Neuronal stem cell (in vitro differentiated cells): ENCODE data around the gene CHD8.

Experiments
- DNase-seq: peaks from one replicate; pipeline ENCODE4 v3.0.0-alpha.2; 2013; ENCODE audit warnings: low spot score
- H2AFZ ChIP-seq: one replicate; pipeline ENCODE4 v1.6.1; 2013; ENCODE audit warnings: mild to moderate bottlenecking, low read length, inconsistent platforms
- H2AK5ac ChIP-seq: 2 replicates; pipeline ENCODE4 v1.6.1; 2013; ENCODE audit warnings: low read depth, mild to moderate bottlenecking, inconsistent platforms, low read length, moderate library complexity, mixed read lengths
- H2BK120ac ChIP-seq: 2 replicates; pipeline ENCODE4 v1.6.1; 2013; ENCODE audit warnings: low read depth, mild to moderate bottlenecking, inconsistent platforms, low read length, moderate library complexity, mixed read lengths
- H2BK12ac ChIP-seq: one replicate; pipeline ENCODE4 v1.6.1; 2013; ENCODE audit warnings: low read length, inconsistent platforms
- H2BK15ac ChIP-seq: 2 replicates; pipeline ENCODE4 v1.6.1; 2013; ENCODE audit warnings: mild to moderate bottlenecking, low read length, inconsistent platforms, mixed read lengths
- H2BK5ac ChIP-seq: one replicate; pipeline ENCODE4 v1.6.1; 2013; ENCODE audit warnings: inconsistent platforms, mild to moderate bottlenecking, low read length, moderate library complexity
- H3K14ac ChIP-seq: one replicate; pipeline ENCODE4 v1.6.1; 2013; ENCODE audit warnings: low read length, inconsistent platforms
- H3K18ac ChIP-seq: 2 replicates; pipeline ENCODE4 v1.6.1; 2013; ENCODE audit warnings: low read length, inconsistent platforms
- H3K23ac ChIP-seq: 2 replicates; pipeline ENCODE4 v1.6.1; 2013; ENCODE audit warnings: low read depth, mild to moderate bottlenecking, mixed read lengths, low read length, inconsistent platforms; ENCODE audit not compliant: poor library complexity
- H3K27ac ChIP-seq: replicated peaks from 3 replicates; pipeline ENCODE4 v1.5.1; 2013; ENCODE audit warnings: low read length, inconsistent platforms
- H3K27me3 ChIP-seq, 3 experiments: 2 replicates each; pipeline ENCODE4 v1.6.1; 2013; ENCODE audit warnings: low read length in 3 of 3, mild to moderate bottlenecking in 2 of 3, inconsistent platforms in 1 of 3, low read depth in 1 of 3, mixed read lengths in 1 of 3, moderate library complexity in 1 of 3; ENCODE audit not compliant: control insufficient read depth in 3 of 3, insufficient read depth in 3 of 3
- H3K36me3 ChIP-seq, 2 donors: replicated peaks in 1 of 2; 2 replicates each; pipeline ENCODE4 v1.6.1; 2013; ENCODE audit warnings: low read length in 2 of 2; ENCODE audit not compliant: control insufficient read depth in 2 of 2, insufficient read depth in 2 of 2
- H3K4ac ChIP-seq: 2 replicates; pipeline ENCODE4 v1.6.1; 2013; ENCODE audit warnings: inconsistent platforms, mild to moderate bottlenecking, low read length, moderate library complexity
- H3K4me1 ChIP-seq, 2 donors: 1 replicate in 1 of 2; 2 replicates in 1 of 2; pipeline ENCODE4 v1.6.1; 2013; ENCODE audit warnings: low read length in 2 of 2, low read depth in 1 of 2; ENCODE audit not compliant: control insufficient read depth in 2 of 2, insufficient read depth in 1 of 2
- H3K4me2 ChIP-seq: one replicate; pipeline ENCODE4 v1.6.1; 2013; ENCODE audit warnings: mild to moderate bottlenecking, low read length, inconsistent platforms; ENCODE audit not compliant: insufficient read depth, poor library complexity, severe bottlenecking
- H3K4me3 ChIP-seq, 2 donors: 2 replicates each; pipeline ENCODE4 v1.5.1; 2013; ENCODE audit warnings: low read length in 2 of 2, mild to moderate bottlenecking in 2 of 2, inconsistent platforms in 1 of 2, moderate library complexity in 1 of 2
- H3K79me1 ChIP-seq: one replicate; pipeline ENCODE4 v1.6.1; 2013; ENCODE audit warnings: low read depth, mild to moderate bottlenecking, inconsistent platforms, low read length, moderate library complexity
- H3K9ac ChIP-seq: one replicate; pipeline ENCODE4 v1.6.1; 2013; ENCODE audit warnings: mild to moderate bottlenecking, low read depth, low read length, inconsistent platforms; ENCODE audit not compliant: poor library complexity
- H3K9me3 ChIP-seq, 2 donors: replicated peaks in 1 of 2; 2 replicates each; pipeline versions ENCODE3 to v1.6.1; 2013; ENCODE audit warnings: low read length in 2 of 2, mild to moderate bottlenecking in 2 of 2, inconsistent platforms in 1 of 2, low read depth in 1 of 2, mixed read lengths in 1 of 2, moderate library complexity in 1 of 2; ENCODE audit not compliant: control insufficient read depth in 2 of 2, insufficient read depth in 1 of 2
- H4K8ac ChIP-seq: one replicate; pipeline ENCODE4 v1.6.1; 2013; ENCODE audit warnings: low read depth, mild to moderate bottlenecking, inconsistent platforms, low read length, moderate library complexity
- H4K91ac ChIP-seq: one replicate; pipeline ENCODE4 v1.6.1; 2013; ENCODE audit warnings: low read length, low read depth, mild to moderate bottlenecking, inconsistent platforms; ENCODE audit not compliant: poor library complexity
- WGBS, 2 donors: extraction: QIAGEN DNeasy Blood & Tissue Kit; methylation state at CpG; one replicate each; pipeline ENCODE4 v1.1.7; 2013; ENCODE audit warnings: missing lambda C conversion rate in 2 of 2, mixed read lengths in 1 of 2; ENCODE audit not compliant: insufficient read length in 2 of 2, insufficient replicate concordance in 1 of 2; ENCODE audit errors: extremely low coverage in 2 of 2; 5-methylcytosine and 5-hydroxymethylcytosine counted together

The CHD8 gene

DNA sequence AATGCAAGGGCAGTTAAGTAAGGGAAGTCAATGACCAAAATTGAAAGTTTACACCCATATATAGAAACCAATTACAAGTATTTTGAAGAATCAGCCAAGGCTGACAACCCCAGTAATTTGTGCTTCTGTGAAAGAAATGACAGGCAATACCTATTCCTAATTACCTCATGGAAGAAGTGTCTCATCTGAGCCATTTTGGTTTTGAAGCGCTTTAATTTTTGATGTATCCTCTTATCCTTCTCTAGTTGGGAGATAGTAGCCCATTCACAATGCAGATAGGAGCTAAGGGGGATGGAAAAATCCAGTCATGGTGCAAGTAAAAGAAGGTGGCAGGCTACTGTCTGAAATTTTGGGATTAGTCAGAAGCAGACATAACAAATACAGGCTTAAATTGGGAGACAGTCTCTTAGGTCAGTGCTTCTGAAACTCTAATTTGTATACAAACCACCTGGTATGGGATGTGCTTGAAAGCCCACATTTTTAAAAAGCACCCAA is 41.7 kb downstream of the CHD8 start:
- Histone ChIP-seq H4K8ac (no peak overlapping the region), H3K79me1 (no peaks in the 10 kb centered on the region), H3K4me1 (no peaks in the 10 kb centered on the region), H4K91ac (no peak overlapping the region), H3K4me3 (no peak overlapping the region), H3K18ac (no peak overlapping the region), H3K36me3 (peaks cover 28 to 93% of the 10 kb centered on the region in 2 donors), H3K4ac (no peak overlapping the region), H3K14ac (no peak overlapping the region), H3K23ac (no peak overlapping the region), H2AK5ac (no peak overlapping the region), H2BK120ac (no peak overlapping the region), H3K27me3 (no peaks in the 10 kb centered on the region), H2BK12ac (no peak overlapping the region), H3K4me2 (no peak overlapping the region), H3K9ac (no peak overlapping the region), H3K9me3 (no peaks in the 10 kb centered on the region), H3K27ac (no peak overlapping the region), H2BK5ac (no peak overlapping the region), H2AFZ (no peak overlapping the region), H2BK15ac (no peak overlapping the region)
- WGBS, 2 donors: no CpG with 5 or more reads among the region's 1 CpG
- no peak for DNase-seq

DNA sequence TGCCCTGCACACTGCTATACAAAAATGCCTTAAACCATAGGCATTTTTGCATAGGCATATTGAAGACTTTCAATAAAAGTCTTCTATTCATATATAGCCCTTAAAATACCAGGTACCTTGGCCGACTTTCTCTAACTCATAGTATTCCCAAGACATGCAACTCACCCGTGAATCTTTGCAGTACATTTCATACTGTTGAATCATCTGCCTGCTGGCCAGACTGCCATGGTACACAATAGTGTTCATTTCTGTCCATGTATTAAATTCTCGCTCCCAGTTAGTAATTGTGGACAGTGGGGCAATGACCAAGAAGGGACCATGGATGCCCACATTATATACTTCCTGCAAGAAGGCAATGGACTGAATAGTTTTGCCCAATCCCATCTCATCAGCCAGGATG is 47.8 kb downstream of the CHD8 start:
- Histone ChIP-seq H3K79me1 (no peaks in the 10 kb centered on the region), H3K18ac (no peak overlapping the region), H2AK5ac (no peak overlapping the region), H2BK120ac (no peak overlapping the region), H2BK12ac (no peak overlapping the region), H2AFZ (no peak overlapping the region), H3K9ac (no peak overlapping the region), H2BK15ac (no peak overlapping the region), H3K14ac (no peak overlapping the region), H3K36me3 (peaks cover 36 to 98% of the 10 kb centered on the region in 2 donors), H3K4ac (no peak overlapping the region), H3K4me2 (no peak overlapping the region), H4K91ac (no peak overlapping the region), H2BK5ac (no peak overlapping the region), H3K9me3 (no peaks in the 10 kb centered on the region), H3K27me3 (no peaks in the 10 kb centered on the region), H3K27ac (no peak overlapping the region), H4K8ac (no peak overlapping the region), H3K23ac (no peak overlapping the region), H3K4me3 (no peak overlapping the region), H3K4me1 (no peaks in the 10 kb centered on the region)
- DNase-seq: no peak
- no CpG with 5 or more reads among the region's 3 CpGs for WGBS, 2 donors

GRCh38 chr14:21406213-21406612 is 49.7 kb downstream of the CHD8 start:
- no peak overlapping the region for H3K18ac ChIP-seq
- no peak overlapping the region for H4K8ac ChIP-seq
- no peak overlapping the region for H3K27ac ChIP-seq
- H2BK120ac ChIP-seq: no peak overlapping the region
- H3K4ac ChIP-seq: no peak overlapping the region
- no peak overlapping the region for H2AK5ac ChIP-seq
- no peak overlapping the region for H2BK12ac ChIP-seq
- no peak overlapping the region for H3K14ac ChIP-seq
- H3K27me3 ChIP-seq: no peaks in the 10 kb centered on the region
- H3K79me1 ChIP-seq: no peaks in the 10 kb centered on the region
- H3K9ac ChIP-seq: no peak overlapping the region
- no peaks in the 10 kb centered on the region for H3K9me3 ChIP-seq
- no peak overlapping the region for H3K4me3 ChIP-seq
- H4K91ac ChIP-seq: no peak overlapping the region
- peaks cover 45 to 98% of the 10 kb centered on the region in 2 donors for H3K36me3 ChIP-seq
- no peak overlapping the region for H3K23ac ChIP-seq
- H3K4me1 ChIP-seq: no peaks in the 10 kb centered on the region
- no peak overlapping the region for H3K4me2 ChIP-seq
- no peak overlapping the region for H2AFZ ChIP-seq
- no peak overlapping the region for H2BK5ac ChIP-seq
- no peak for DNase-seq
- no peak overlapping the region for H2BK15ac ChIP-seq

DNA sequence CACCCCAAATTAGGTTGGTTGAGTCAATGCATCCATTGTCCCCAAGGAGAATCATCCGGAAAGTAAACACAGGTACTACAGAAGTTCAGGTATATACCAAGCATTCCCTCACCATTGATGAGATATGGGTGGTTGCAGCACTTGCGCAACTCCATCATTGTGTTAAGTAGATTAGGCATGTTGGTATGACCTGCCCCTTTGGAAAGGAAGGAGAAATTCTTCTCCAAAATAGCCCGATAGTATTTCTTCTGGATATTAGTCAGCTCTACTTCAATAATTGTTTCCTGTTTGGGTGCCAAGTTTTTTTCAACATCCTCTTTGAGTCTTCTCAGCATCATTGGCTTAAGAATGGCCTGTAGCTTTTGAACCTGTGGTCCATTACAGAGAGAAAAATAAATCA is 50.8 kb downstream of the CHD8 start:
- WGBS, 2 donors: no CpG with 5 or more reads among the region's 3 CpGs
- H2AFZ ChIP-seq: no peak overlapping the region
- H3K4me1 ChIP-seq: no peaks in the 10 kb centered on the region
- no peaks in the 10 kb centered on the region for H3K79me1 ChIP-seq
- H2BK15ac ChIP-seq: no peak overlapping the region
- H3K36me3 ChIP-seq: peaks cover 47 to 98% of the 10 kb centered on the region in 2 donors
- no peak overlapping the region for H2BK12ac ChIP-seq
- H3K9me3 ChIP-seq: no peaks in the 10 kb centered on the region
- no peak overlapping the region for H2BK5ac ChIP-seq
- no peak overlapping the region for H3K4ac ChIP-seq
- H2AK5ac ChIP-seq: no peak overlapping the region
- H3K4me2 ChIP-seq: no peak overlapping the region
- no peak overlapping the region for H3K27ac ChIP-seq
- no peak overlapping the region for H4K91ac ChIP-seq
- no peak overlapping the region for H3K9ac ChIP-seq
- no peak for DNase-seq
- no peaks in the 10 kb centered on the region for H3K27me3 ChIP-seq
- H3K23ac ChIP-seq: no peak overlapping the region
- H3K14ac ChIP-seq: no peak overlapping the region
- H3K18ac ChIP-seq: no peak overlapping the region
- no peak overlapping the region for H4K8ac ChIP-seq
- H2BK120ac ChIP-seq: no peak overlapping the region
- H3K4me3 ChIP-seq: no peak overlapping the region
